Neuronal stem cell (in vitro differentiated cells): ENCODE results near the gene EIF2S3.
"Not testable (repeated sequence)": the region's sequence is repeated elsewhere in the genome, so short reads cannot be mapped to it uniquely, and the experiment has no call there.

ENCODE experiments used
- DNase-seq: peaks from one replicate; pipeline ENCODE4 v3.0.0-alpha.2; 2013; ENCODE audit warnings: low spot score
- H2AFZ ChIP-seq: one replicate; pipeline ENCODE4 v1.6.1; 2013; ENCODE audit warnings: mild to moderate bottlenecking, low read length, inconsistent platforms
- H2AK5ac ChIP-seq: 2 replicates; pipeline ENCODE4 v1.6.1; 2013; ENCODE audit warnings: low read depth, mild to moderate bottlenecking, inconsistent platforms, low read length, moderate library complexity, mixed read lengths
- H2BK120ac ChIP-seq: 2 replicates; pipeline ENCODE4 v1.6.1; 2013; ENCODE audit warnings: low read depth, mild to moderate bottlenecking, inconsistent platforms, low read length, moderate library complexity, mixed read lengths
- H2BK12ac ChIP-seq: one replicate; pipeline ENCODE4 v1.6.1; 2013; ENCODE audit warnings: low read length, inconsistent platforms
- H2BK15ac ChIP-seq: 2 replicates; pipeline ENCODE4 v1.6.1; 2013; ENCODE audit warnings: mild to moderate bottlenecking, low read length, inconsistent platforms, mixed read lengths
- H2BK5ac ChIP-seq: one replicate; pipeline ENCODE4 v1.6.1; 2013; ENCODE audit warnings: inconsistent platforms, mild to moderate bottlenecking, low read length, moderate library complexity
- H3K14ac ChIP-seq: one replicate; pipeline ENCODE4 v1.6.1; 2013; ENCODE audit warnings: low read length, inconsistent platforms
- H3K18ac ChIP-seq: 2 replicates; pipeline ENCODE4 v1.6.1; 2013; ENCODE audit warnings: low read length, inconsistent platforms
- H3K23ac ChIP-seq: 2 replicates; pipeline ENCODE4 v1.6.1; 2013; ENCODE audit warnings: low read depth, mild to moderate bottlenecking, mixed read lengths, low read length, inconsistent platforms; ENCODE audit not compliant: poor library complexity
- H3K27ac ChIP-seq: replicated peaks from 3 replicates; pipeline ENCODE4 v1.5.1; 2013; ENCODE audit warnings: low read length, inconsistent platforms
- H3K27me3 ChIP-seq, 3 experiments: 2 replicates each; pipeline ENCODE4 v1.6.1; 2013; ENCODE audit warnings: low read length in 3 of 3, mild to moderate bottlenecking in 2 of 3, inconsistent platforms in 1 of 3, low read depth in 1 of 3, mixed read lengths in 1 of 3, moderate library complexity in 1 of 3; ENCODE audit not compliant: control insufficient read depth in 3 of 3, insufficient read depth in 3 of 3
- H3K36me3 ChIP-seq, 2 donors: replicated peaks in 1 of 2; 2 replicates each; pipeline ENCODE4 v1.6.1; 2013; ENCODE audit warnings: low read length in 2 of 2; ENCODE audit not compliant: control insufficient read depth in 2 of 2, insufficient read depth in 2 of 2
- H3K4ac ChIP-seq: 2 replicates; pipeline ENCODE4 v1.6.1; 2013; ENCODE audit warnings: inconsistent platforms, mild to moderate bottlenecking, low read length, moderate library complexity
- H3K4me1 ChIP-seq, 2 donors: 1 replicate in 1 of 2; 2 replicates in 1 of 2; pipeline ENCODE4 v1.6.1; 2013; ENCODE audit warnings: low read length in 2 of 2, low read depth in 1 of 2; ENCODE audit not compliant: control insufficient read depth in 2 of 2, insufficient read depth in 1 of 2
- H3K4me2 ChIP-seq: one replicate; pipeline ENCODE4 v1.6.1; 2013; ENCODE audit warnings: mild to moderate bottlenecking, low read length, inconsistent platforms; ENCODE audit not compliant: insufficient read depth, poor library complexity, severe bottlenecking
- H3K4me3 ChIP-seq, 2 donors: 2 replicates each; pipeline ENCODE4 v1.5.1; 2013; ENCODE audit warnings: low read length in 2 of 2, mild to moderate bottlenecking in 2 of 2, inconsistent platforms in 1 of 2, moderate library complexity in 1 of 2
- H3K79me1 ChIP-seq: one replicate; pipeline ENCODE4 v1.6.1; 2013; ENCODE audit warnings: low read depth, mild to moderate bottlenecking, inconsistent platforms, low read length, moderate library complexity
- H3K9ac ChIP-seq: one replicate; pipeline ENCODE4 v1.6.1; 2013; ENCODE audit warnings: mild to moderate bottlenecking, low read depth, low read length, inconsistent platforms; ENCODE audit not compliant: poor library complexity
- H3K9me3 ChIP-seq, 2 donors: replicated peaks in 1 of 2; 2 replicates each; pipeline versions ENCODE3 to v1.6.1; 2013; ENCODE audit warnings: low read length in 2 of 2, mild to moderate bottlenecking in 2 of 2, inconsistent platforms in 1 of 2, low read depth in 1 of 2, mixed read lengths in 1 of 2, moderate library complexity in 1 of 2; ENCODE audit not compliant: control insufficient read depth in 2 of 2, insufficient read depth in 1 of 2
- H4K8ac ChIP-seq: one replicate; pipeline ENCODE4 v1.6.1; 2013; ENCODE audit warnings: low read depth, mild to moderate bottlenecking, inconsistent platforms, low read length, moderate library complexity
- H4K91ac ChIP-seq: one replicate; pipeline ENCODE4 v1.6.1; 2013; ENCODE audit warnings: low read length, low read depth, mild to moderate bottlenecking, inconsistent platforms; ENCODE audit not compliant: poor library complexity
- WGBS, 2 donors: extraction: QIAGEN DNeasy Blood & Tissue Kit; methylation state at CpG; one replicate each; pipeline ENCODE4 v1.1.7; 2013; ENCODE audit warnings: missing lambda C conversion rate in 2 of 2, mixed read lengths in 1 of 2; ENCODE audit not compliant: insufficient read length in 2 of 2, insufficient replicate concordance in 1 of 2; ENCODE audit errors: extremely low coverage in 2 of 2; 5-methylcytosine and 5-hydroxymethylcytosine counted together

EIF2S3 gene

GRCh38 chrX:24069877-24070276 lies 15.1 kb downstream of the EIF2S3 start:
- no CpG with 5 or more reads among the region's 9 CpGs for WGBS, 2 donors

GRCh38 chrX:24079411-24079810 lies 24.7 kb downstream of the EIF2S3 start:
- H2AK5ac ChIP-seq, result no peak overlapping the region
- no peak overlapping the region for H3K23ac ChIP-seq
- no peak overlapping the region for H2BK120ac ChIP-seq
- H3K79me1 ChIP-seq, result no peaks in the 10 kb centered on the region
- no peak overlapping the region for H3K27ac ChIP-seq
- H3K18ac ChIP-seq, result no peak overlapping the region
- peaks cover 2 to 43% of the 10 kb centered on the region in 2 donors for H3K36me3 ChIP-seq
- no peak overlapping the region for H4K8ac ChIP-seq
- H2BK12ac ChIP-seq, result no peak overlapping the region
- H3K4me1 ChIP-seq, result no peaks in the 10 kb centered on the region
- no peak overlapping the region for H3K4me3 ChIP-seq
- no peak overlapping the region for H3K4me2 ChIP-seq
- no peak overlapping the region for H2AFZ ChIP-seq
- WGBS, 2 donors, result no CpG with 5 or more reads among the region's 5 CpGs
- H3K4ac ChIP-seq, result no peak overlapping the region
- no peak overlapping the region for H4K91ac ChIP-seq
- H3K14ac ChIP-seq, result no peak overlapping the region
- H3K27me3 ChIP-seq, result no peaks in the 10 kb centered on the region
- H2BK5ac ChIP-seq, result no peak overlapping the region
- DNase-seq, result no peak
- H2BK15ac ChIP-seq, result no peak overlapping the region
- no peak overlapping the region for H3K9ac ChIP-seq
- H3K9me3 ChIP-seq, result no peaks in the 10 kb centered on the region

More at GRCh38 chrX:24069877-24070276, 15.1 kb downstream of the EIF2S3 start:
- H4K8ac ChIP-seq, result no peak overlapping the region
- H2BK120ac ChIP-seq, result no peak overlapping the region
- no peak overlapping the region for H2BK5ac ChIP-seq
- H3K18ac ChIP-seq, result no peak overlapping the region
- DNase-seq, result no peak
- no peak overlapping the region for H3K27ac ChIP-seq
- H3K14ac ChIP-seq, result no peak overlapping the region
- no peaks in the 10 kb centered on the region for H3K27me3 ChIP-seq
- no peak overlapping the region for H3K23ac ChIP-seq
- no peak overlapping the region for H2BK15ac ChIP-seq
- peaks cover 3 to 89% of the 10 kb centered on the region in 2 donors for H3K36me3 ChIP-seq
- no peak overlapping the region for H3K4me2 ChIP-seq
- H2AK5ac ChIP-seq, result no peak overlapping the region
- H3K4me1 ChIP-seq, result no peaks in the 10 kb centered on the region
- no peak overlapping the region for H3K9ac ChIP-seq
- no peaks in the 10 kb centered on the region for H3K79me1 ChIP-seq
- H2BK12ac ChIP-seq, result no peak overlapping the region
- H3K9me3 ChIP-seq, result no peaks in the 10 kb centered on the region
- no peak overlapping the region for H2AFZ ChIP-seq
- no peak overlapping the region for H4K91ac ChIP-seq
- H3K4ac ChIP-seq, result no peak overlapping the region
- no peak overlapping the region for H3K4me3 ChIP-seq

GRCh38 chrX:24080245-24080644 lies 25.5 kb downstream of the EIF2S3 start:
- not testable (repeated sequence) for H3K4me1 ChIP-seq, DNase-seq, H4K8ac ChIP-seq, H3K27ac ChIP-seq, H3K18ac ChIP-seq, H3K23ac ChIP-seq, H3K4me2 ChIP-seq, H2AK5ac ChIP-seq, H2BK12ac ChIP-seq, H3K79me1 ChIP-seq, H3K27me3 ChIP-seq, H2BK120ac ChIP-seq, H3K14ac ChIP-seq, H3K9me3 ChIP-seq, H2BK5ac ChIP-seq, H2BK15ac ChIP-seq, H3K4ac ChIP-seq, H3K9ac ChIP-seq, H4K91ac ChIP-seq, H2AFZ ChIP-seq, H3K4me3 ChIP-seq
- H3K36me3 ChIP-seq, result peaks cover under 1 to 37% of the 10 kb centered on the region in 2 donors
- no CpG with 5 or more reads among the region's 8 CpGs for WGBS, 2 donors

- no peak overlapping the region for H2BK15ac ChIP-seq
- H3K36me3 ChIP-seq, result peaks cover 0 to 32% of the 10 kb centered on the region in 2 donors
- no peak overlapping the region for H4K8ac ChIP-seq
- H3K9ac ChIP-seq, result no peak overlapping the region
- H2BK12ac ChIP-seq, result no peak overlapping the region
- no peak for DNase-seq
- no peak overlapping the region for H2AK5ac ChIP-seq
- H2AFZ ChIP-seq, result no peak overlapping the region
- WGBS, 2 donors, result no CpG with 5 or more reads among the region's 3 CpGs
- no peaks in the 10 kb centered on the region for H3K27me3 ChIP-seq
- H3K4me3 ChIP-seq, result no peak overlapping the region
- no peaks in the 10 kb centered on the region for H3K4me1 ChIP-seq
- no peak overlapping the region for H2BK5ac ChIP-seq
- H3K4ac ChIP-seq, result no peak overlapping the region
- no peak overlapping the region for H3K27ac ChIP-seq
- no peak overlapping the region for H2BK120ac ChIP-seq
- no peak overlapping the region for H3K18ac ChIP-seq
- H3K14ac ChIP-seq, result no peak overlapping the region
- no peak overlapping the region for H3K4me2 ChIP-seq
- H3K9me3 ChIP-seq, result no peaks in the 10 kb centered on the region
- H3K79me1 ChIP-seq, result no peaks in the 10 kb centered on the region
- no peak overlapping the region for H3K23ac ChIP-seq
- H4K91ac ChIP-seq, result no peak overlapping the region
These were observed 25.9 kb downstream of the EIF2S3 start for GRCh38 chrX:24080704-24081103.
